AG04449 (cell line): ENCODE data around the gene ARRDC3.

Experiments
- CTCF ChIA-PET: fragments of 350-600 bp; formaldehyde crosslinking; extraction: SDS; loops from one replicate; lab custom pipeline; 2021; ENCODE audit warnings: antibody characterized with exemption; lab: Yijun Ruan, JAX
- POLR2A ChIA-PET: fragments of 400-600, 350-600 bp; formaldehyde crosslinking; extraction: SDS; loops from one replicate; lab custom pipeline; 2020; ENCODE audit warnings: antibody characterized with exemption, inconsistent platforms; lab: Yijun Ruan, JAX
- DNase-seq: peaks from one replicate; pipeline ENCODE4 v3.0.0-alpha.2; 2010; ENCODE audit warnings: low read depth, low spot score
- H3K4me3 ChIP-seq: 2 replicates; pipeline ENCODE4 v1.5.1; 2011; ENCODE audit warnings: low read depth, mild to moderate bottlenecking, control low read depth, low read length
- CTCF ChIP-seq: IDR thresholded peaks from one replicate; pipeline ENCODE4 v1.5.1; 2011; ENCODE audit warnings: mild to moderate bottlenecking, moderate library complexity, low read length, control low read depth, inconsistent platforms; ENCODE audit not compliant: insufficient read depth; ENCODE audit errors: missing control alignments

The ARRDC3 gene

GRCh38 chr5:91319667-91320066 is 63.5 kb downstream of the ARRDC3 start:
- DNase-seq, result no peak
- POLR2A ChIA-PET, result no interaction called here
- CTCF ChIA-PET, result no interaction called here
- H3K4me3 ChIP-seq, result no peak overlapping the region
- no peak for TF ChIP-seq CTCF

- CTCF ChIA-PET, result interaction anchor here (1.0 kb wide), 1 partner anchor 66 kb away, joined by 3 read pairs; no protein-coding TSS in a partner anchor
- no peak for DNase-seq
- POLR2A ChIA-PET, result no interaction called here
- H3K4me3 ChIP-seq, result no peak overlapping the region
- no peak for TF ChIP-seq CTCF
These were observed 64.4 kb downstream of the ARRDC3 start for GRCh38 chr5:91318724-91319123.
